PC-3 (cell line): ENCODE results near the gene PUS7. TPM values are rescaled to one million over a fixed set of nuclear protein-coding genes. Genes with fewer than 3 reads are reported as not detected.

ENCODE experiments used
- ATAC-seq: fragments of 200-7000 bp; cut with Tn5 transposase; 2 replicates; pipeline ENCODE4 v1.9.1; 2020; ENCODE audit warnings: mild to moderate bottlenecking, moderate library complexity
- BruUV-seq: library from RNA; stranded (reverse); fragments of 400-500 nt; replicated peaks from 2 replicates; lab custom pipeline; 2021; lab: Mats Ljungman, UMichigan
- CTCF ChIA-PET: fragments of 300-600 bp; sonication (Branson Sonifier 250); formaldehyde crosslinking; loops from one replicate; lab custom pipeline; 2022; ENCODE audit warnings: antibody characterized with exemption; lab: Charles Lee
- POLR2A ChIA-PET: fragments of 300-600 bp; sonication (Branson Sonifier 250); formaldehyde crosslinking; loops from one replicate; lab custom pipeline; 2022; ENCODE audit warnings: antibody characterized with exemption; ENCODE audit not compliant: unreplicated experiment; lab: Charles Lee
- DNase-seq: peaks from one replicate; pipeline ENCODE4 v3.0.0-alpha.2; 2015
- H2AFZ ChIP-seq: fragments of 300-600 bp; sonication (generic); 2 replicates; pipeline ENCODE4 v1.6.0; 2016; ENCODE audit warnings: antibody characterized with exemption, low read length
- H3F3A ChIP-seq: fragments of 300-600 bp; sonication (generic); one replicate; pipeline ENCODE4 v1.6.0; 2017; ENCODE audit warnings: antibody characterized with exemption, low read length, control low read depth, mild to moderate bottlenecking; ENCODE audit not compliant: unreplicated experiment
- H3K27ac ChIP-seq: fragments of 300-600 bp; sonication (generic); 2 replicates; pipeline ENCODE4 v1.5.1; 2016; ENCODE audit warnings: mild to moderate bottlenecking, low read length
- H3K27me3 ChIP-seq: fragments of 300-600 bp; sonication (generic); 2 replicates; pipeline ENCODE4 v1.6.1; 2016; ENCODE audit warnings: low read length, mixed read lengths
- H3K36me3 ChIP-seq: fragments of 300-600 bp; sonication (generic); 2 replicates; pipeline ENCODE4 v1.6.1; 2016; ENCODE audit warnings: low read depth, mixed run types, low read length, mixed read lengths
- H3K4me1 ChIP-seq: fragments of 300-600 bp; sonication (generic); 2 replicates; pipeline ENCODE4 v1.5.1; 2016; ENCODE audit warnings: low read length; ENCODE audit not compliant: insufficient read depth
- H3K4me2 ChIP-seq: fragments of 300-600 bp; sonication (generic); 2 replicates; pipeline ENCODE4 v1.6.0; 2016; ENCODE audit warnings: low read length
- H3K4me3 ChIP-seq: fragments of 300-600 bp; sonication (generic); 2 replicates; pipeline ENCODE4 v1.5.1; 2016; ENCODE audit warnings: mild to moderate bottlenecking, low read length, mixed read lengths
- H3K79me2 ChIP-seq: fragments of 300-600 bp; sonication (generic); 2 replicates; pipeline ENCODE4 v1.6.1; 2017; ENCODE audit warnings: low read length, mixed read lengths
- H3K9ac ChIP-seq: fragments of 300-600 bp; sonication (generic); 2 replicates; pipeline ENCODE4 v1.6.0; 2016; ENCODE audit warnings: mild to moderate bottlenecking, low read length
- H3K9me2 ChIP-seq: fragments of 300-600 bp; sonication (generic); replicated peaks from 2 replicates; pipeline ENCODE4 v1.6.1; 2016; ENCODE audit warnings: mixed run types, low read length, mixed read lengths
- H3K9me3 ChIP-seq: fragments of 300-600 bp; sonication (generic); 2 replicates; pipeline ENCODE4 v1.6.1; 2016; ENCODE audit warnings: low read length, mixed read lengths
- H4K20me1 ChIP-seq: fragments of 300-600 bp; sonication (generic); 2 replicates; pipeline ENCODE4 v1.6.1; 2016; ENCODE audit warnings: low read length, mixed read lengths
- EZH2 ChIP-seq: fragments of 300-600 bp; sonication (generic); IDR thresholded peaks from one replicate; pipeline ENCODE4 v1.6.1; 2017; ENCODE audit warnings: antibody characterized with exemption, mild to moderate bottlenecking, low read length; ENCODE audit not compliant: unreplicated experiment
- EZH2phosphoT487 ChIP-seq: fragments of 300-600 bp; sonication (generic); IDR thresholded peaks from 2 replicates; pipeline ENCODE4 v1.6.1; 2018; ENCODE audit warnings: mild to moderate bottlenecking, antibody characterized with exemption, low read length, borderline replicate concordance
- intact Hi-C: fragments of 100-400 bp; cut with micrococcal nuclease; formaldehyde crosslinking; loops from 2 replicates; pipeline ENCODE4 v1.9.0; 2023
- total RNA-seq: library from RNA; depleted of rRNA; stranded (reverse); fragments of >200 nt; gene quantifications from 2 replicates; pipeline ENCODE4 v1.2.3, GENCODE V29; 2014
- TF ChIP-seq, protein P1 (sequence below): fragments of 300-600 bp; sonication (generic); conservative IDR thresholded peaks from 2 replicates; pipeline ENCODE4 v1.5.1; 2017; ENCODE audit warnings: antibody characterized with exemption, low read depth, mild to moderate bottlenecking, low read length

The PUS7 gene
- total RNA-seq, 1 experiment from 2014 or later: 37.2 TPM

DNA sequence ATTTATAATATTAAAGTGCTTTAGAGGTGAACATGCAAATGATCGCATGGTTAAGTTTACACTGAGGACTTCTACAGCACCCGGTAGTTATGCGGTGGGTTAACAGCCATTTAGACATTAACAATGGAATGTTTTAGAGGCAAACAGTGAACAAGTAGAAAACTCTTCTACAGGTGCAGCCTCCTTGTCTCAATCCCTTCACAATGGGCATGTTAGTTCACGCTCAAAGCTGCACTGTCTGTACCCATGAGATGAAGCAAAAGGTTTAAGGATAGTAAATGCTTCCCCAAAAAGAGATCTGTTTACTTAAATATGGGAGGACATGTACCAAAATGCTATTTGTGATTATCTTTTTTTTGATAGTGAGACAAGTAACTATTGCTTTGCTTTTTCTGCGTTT is 25.1 kb downstream of the PUS7 start:
- ChIA-PET POLR2A (no interaction called here), CTCF (no interaction called here)
- Histone ChIP-seq H3F3A (no peaks in the 10 kb centered on the region), H3K4me1 (peaks cover 11% of the 10 kb centered on the region), H3K4me3 (no peak overlapping the region), H3K9me3 (no peaks in the 10 kb centered on the region), H3K4me2 (no peak overlapping the region), H3K27me3 (no peaks in the 10 kb centered on the region), H3K36me3 (peaks cover 30% of the 10 kb centered on the region), H3K9me2 (no peaks in the 10 kb centered on the region), H4K20me1 (no peaks in the 10 kb centered on the region), H3K27ac (no peak overlapping the region), H3K79me2 (no peaks in the 10 kb centered on the region), H3K9ac (no peak overlapping the region), H2AFZ (no peak overlapping the region)
- DNase-seq (no peak), ATAC-seq (peak; percentile 57)
- TF ChIP-seq, protein P1, sequence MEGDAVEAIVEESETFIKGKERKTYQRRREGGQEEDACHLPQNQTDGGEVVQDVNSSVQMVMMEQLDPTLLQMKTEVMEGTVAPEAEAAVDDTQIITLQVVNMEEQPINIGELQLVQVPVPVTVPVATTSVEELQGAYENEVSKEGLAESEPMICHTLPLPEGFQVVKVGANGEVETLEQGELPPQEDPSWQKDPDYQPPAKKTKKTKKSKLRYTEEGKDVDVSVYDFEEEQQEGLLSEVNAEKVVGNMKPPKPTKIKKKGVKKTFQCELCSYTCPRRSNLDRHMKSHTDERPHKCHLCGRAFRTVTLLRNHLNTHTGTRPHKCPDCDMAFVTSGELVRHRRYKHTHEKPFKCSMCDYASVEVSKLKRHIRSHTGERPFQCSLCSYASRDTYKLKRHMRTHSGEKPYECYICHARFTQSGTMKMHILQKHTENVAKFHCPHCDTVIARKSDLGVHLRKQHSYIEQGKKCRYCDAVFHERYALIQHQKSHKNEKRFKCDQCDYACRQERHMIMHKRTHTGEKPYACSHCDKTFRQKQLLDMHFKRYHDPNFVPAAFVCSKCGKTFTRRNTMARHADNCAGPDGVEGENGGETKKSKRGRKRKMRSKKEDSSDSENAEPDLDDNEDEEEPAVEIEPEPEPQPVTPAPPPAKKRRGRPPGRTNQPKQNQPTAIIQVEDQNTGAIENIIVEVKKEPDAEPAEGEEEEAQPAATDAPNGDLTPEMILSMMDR: no peak
- no peak for TF ChIP-seq EZH2
- no TSS peak for BruUV-seq
- intact Hi-C loops: loop anchor here (10.0 kb wide), 1 partner anchor 88 kb away; the partner anchor contains the start of gene EFCAB10

DNA sequence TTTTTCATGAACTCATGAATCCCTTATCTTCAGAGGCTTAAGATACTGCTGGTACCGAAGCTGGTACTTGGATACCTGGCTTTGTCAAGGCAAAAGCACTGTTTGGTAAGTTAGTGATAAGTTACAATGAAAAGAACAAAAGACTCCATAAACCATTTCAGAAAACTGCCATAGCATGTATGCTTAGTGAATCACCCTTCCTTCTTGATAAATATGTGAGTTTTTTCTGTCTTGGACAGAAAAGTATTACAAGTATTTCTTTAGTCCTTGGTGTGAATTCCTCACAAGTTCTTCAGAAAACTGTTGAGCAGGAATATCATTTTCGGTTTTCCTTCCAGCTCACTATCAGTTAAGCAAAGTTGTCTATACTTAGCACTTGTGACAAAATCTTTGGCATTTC is 25.6 kb downstream of the PUS7 start:
- Histone ChIP-seq H3K4me1 (peaks cover 11% of the 10 kb centered on the region), H3K36me3 (peaks cover 30% of the 10 kb centered on the region), H3K79me2 (no peaks in the 10 kb centered on the region), H3K9me2 (no peaks in the 10 kb centered on the region), H3K4me2 (no peak overlapping the region), H2AFZ (no peak overlapping the region), H3K27ac (no peak overlapping the region), H3F3A (no peaks in the 10 kb centered on the region), H3K4me3 (no peak overlapping the region), H4K20me1 (no peaks in the 10 kb centered on the region), H3K9ac (no peak overlapping the region), H3K9me3 (no peaks in the 10 kb centered on the region), H3K27me3 (no peaks in the 10 kb centered on the region)
- intact Hi-C loops: loop anchor here (10.0 kb wide), 1 partner anchor 88 kb away; the partner anchor contains the start of gene EFCAB10
- POLR2A ChIA-PET: no interaction called here
- CTCF ChIA-PET: no interaction called here
- ATAC-seq: peak; percentile 90
- peak; percentile 40 for DNase-seq
- no TSS peak for BruUV-seq
- TF ChIP-seq EZH2 (no peak), EZH2phosphoT487 (no peak)
- TF ChIP-seq, protein P1: no peak

DNA sequence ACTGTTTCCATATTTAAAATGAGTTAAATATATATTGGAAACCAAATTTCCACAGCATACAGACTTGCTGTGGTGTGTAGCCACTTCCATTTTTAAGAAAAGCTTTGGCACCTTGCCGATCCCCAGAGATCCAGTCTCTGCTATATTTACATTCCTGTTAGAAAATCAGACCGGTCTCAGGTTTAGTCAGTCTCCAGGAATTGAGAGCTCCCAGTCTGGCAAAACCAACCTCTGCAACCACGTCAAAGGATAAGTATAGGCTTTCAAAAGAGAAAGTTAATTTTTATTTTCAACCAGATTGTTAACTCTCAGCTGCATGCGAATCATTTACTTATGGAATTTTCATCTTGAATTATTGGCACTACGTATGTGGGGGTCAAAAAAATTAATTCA is 28.2 kb downstream of the PUS7 start:
- ChIA-PET POLR2A (interaction anchor here (0.6 kb wide), 1 partner anchor 38 kb away, joined by 4 read pairs; no protein-coding TSS in a partner anchor), CTCF (no interaction called here)
- Histone ChIP-seq H3K27me3 (no peaks in the 10 kb centered on the region), H3K9me2 (no peaks in the 10 kb centered on the region), H3K4me1 (peaks cover 11% of the 10 kb centered on the region), H3K36me3 (peaks cover 11% of the 10 kb centered on the region), H3K9me3 (no peaks in the 10 kb centered on the region), H4K20me1 (no peaks in the 10 kb centered on the region), H2AFZ (no peak overlapping the region), H3F3A (no peaks in the 10 kb centered on the region), H3K9ac (no peak overlapping the region), H3K79me2 (no peaks in the 10 kb centered on the region), H3K27ac (no peak overlapping the region), H3K4me2 (no peak overlapping the region), H3K4me3 (no peak overlapping the region)
- no peak for DNase-seq
- TF ChIP-seq EZH2 (no peak), EZH2phosphoT487 (no peak)
- TF ChIP-seq, protein P1: no peak
- BruUV-seq: no TSS peak
- intact Hi-C loops: loop anchor here (10.0 kb wide), 1 partner anchor 91 kb away; the partner anchor contains the start of gene EFCAB10
- no peak for ATAC-seq
